Measurements from ENCODE around the gene WDR3.

Gene WDR3

GRCh38 chr1:117929343-117930172 lies at the start of gene WDR3, which contains the start of gene GDAP2:
TSS of gene WDR3 (plus strand) at chr1:117929739. CDS start at chr1:117933320, 3,581 bp downstream.
TSS of gene GDAP2 (minus strand) at chr1:117929621. CDS start at chr1:117920357, 9,264 bp downstream.
- H3K4me1 ChIP-seq (ENCODE audit: control insufficient read depth, insufficient read depth, low read length): peaks cover 13% of the 10 kb centered on the region
- H3K9ac ChIP-seq (ENCODE audit: low read length): peak within 1 kb of the TSS; percentile 75
- H3K9me3 ChIP-seq (ENCODE audit: control insufficient read depth, low read length): no peaks in the 10 kb centered on the region

GRCh38 chr1:117883616-117884015 lies 45.9 kb upstream of the WDR3 start:
- Histone ChIP-seq H3K27me3 (ENCODE audit: control insufficient read depth, insufficient read depth, low read length) (no peaks in the 10 kb centered on the region), H3K4me3 (ENCODE audit: low read length) (no peak overlapping the region), H3K36me3 (ENCODE audit: control insufficient read depth, insufficient read depth, low read length) (peaks cover 5% of the 10 kb centered on the region), H3K9ac (ENCODE audit: low read length) (no peak overlapping the region), H3K4me1 (ENCODE audit: control insufficient read depth, insufficient read depth, low read length) (no peaks in the 10 kb centered on the region), H3K9me3 (ENCODE audit: control insufficient read depth, low read length) (no peaks in the 10 kb centered on the region)

More at GRCh38 chr1:117929343-117930172, at the start of gene WDR3, which contains the start of gene GDAP2:
- Histone ChIP-seq H3K36me3 (ENCODE audit: control insufficient read depth, insufficient read depth, low read length) (no peaks in the 10 kb centered on the region), H3K27me3 (ENCODE audit: control insufficient read depth, insufficient read depth, low read length) (no peaks in the 10 kb centered on the region), H3K4me3 (ENCODE audit: low read length) (peak within 1 kb of the TSS; percentile 91)

- Histone ChIP-seq H3K27me3 (ENCODE audit: control insufficient read depth, insufficient read depth, low read length) (no peaks in the 10 kb centered on the region), H3K4me1 (ENCODE audit: control insufficient read depth, insufficient read depth, low read length) (no peaks in the 10 kb centered on the region), H3K4me3 (ENCODE audit: low read length) (no peak overlapping the region), H3K36me3 (ENCODE audit: control insufficient read depth, insufficient read depth, low read length) (no peaks in the 10 kb centered on the region), H3K9me3 (ENCODE audit: control insufficient read depth, low read length) (no peaks in the 10 kb centered on the region), H3K9ac (ENCODE audit: low read length) (no peak overlapping the region)
Measured at GRCh38 chr1:117886101-117886795, 43.3 kb upstream of the WDR3 start.

GRCh38 chr1:117890452-117890851 lies 39.1 kb upstream of the WDR3 start:
- Histone ChIP-seq H3K4me1 (ENCODE audit: control insufficient read depth, insufficient read depth, low read length) (no peaks in the 10 kb centered on the region), H3K4me3 (ENCODE audit: low read length) (no peak overlapping the region), H3K9me3 (ENCODE audit: control insufficient read depth, low read length) (no peaks in the 10 kb centered on the region), H3K36me3 (ENCODE audit: control insufficient read depth, insufficient read depth, low read length) (no peaks in the 10 kb centered on the region), H3K9ac (ENCODE audit: low read length) (no peak overlapping the region), H3K27me3 (ENCODE audit: control insufficient read depth, insufficient read depth, low read length) (no peaks in the 10 kb centered on the region)

GRCh38 chr1:117892512-117892911 lies 37.0 kb upstream of the WDR3 start:
- H3K9ac ChIP-seq (ENCODE audit: low read length): no peak overlapping the region
- no peaks in the 10 kb centered on the region for H3K4me1 ChIP-seq (ENCODE audit: control insufficient read depth, insufficient read depth, low read length)
- no peak overlapping the region for H3K4me3 ChIP-seq (ENCODE audit: low read length)
- no peaks in the 10 kb centered on the region for H3K9me3 ChIP-seq (ENCODE audit: control insufficient read depth, low read length)
- H3K27me3 ChIP-seq (ENCODE audit: control insufficient read depth, insufficient read depth, low read length): no peaks in the 10 kb centered on the region
- no peaks in the 10 kb centered on the region for H3K36me3 ChIP-seq (ENCODE audit: control insufficient read depth, insufficient read depth, low read length)

GRCh38 chr1:117894078-117894477 lies 35.5 kb upstream of the WDR3 start:
- H3K4me1 ChIP-seq (ENCODE audit: control insufficient read depth, insufficient read depth, low read length): no peaks in the 10 kb centered on the region
- H3K36me3 ChIP-seq (ENCODE audit: control insufficient read depth, insufficient read depth, low read length): no peaks in the 10 kb centered on the region
- H3K9me3 ChIP-seq (ENCODE audit: control insufficient read depth, low read length): no peaks in the 10 kb centered on the region
- no peak overlapping the region for H3K9ac ChIP-seq (ENCODE audit: low read length)
- no peaks in the 10 kb centered on the region for H3K27me3 ChIP-seq (ENCODE audit: control insufficient read depth, insufficient read depth, low read length)
- no peak overlapping the region for H3K4me3 ChIP-seq (ENCODE audit: low read length)

GRCh38 chr1:117895482-117896114 lies 33.9 kb upstream of the WDR3 start:
- no peaks in the 10 kb centered on the region for H3K36me3 ChIP-seq (ENCODE audit: control insufficient read depth, insufficient read depth, low read length)
- H3K9ac ChIP-seq (ENCODE audit: low read length): no peak overlapping the region
- no peaks in the 10 kb centered on the region for H3K9me3 ChIP-seq (ENCODE audit: control insufficient read depth, low read length)
- H3K27me3 ChIP-seq (ENCODE audit: control insufficient read depth, insufficient read depth, low read length): no peaks in the 10 kb centered on the region
- no peaks in the 10 kb centered on the region for H3K4me1 ChIP-seq (ENCODE audit: control insufficient read depth, insufficient read depth, low read length)
- no peak overlapping the region for H3K4me3 ChIP-seq (ENCODE audit: low read length)

- H3K9ac ChIP-seq (ENCODE audit: low read length): no peak overlapping the region
- H3K36me3 ChIP-seq (ENCODE audit: control insufficient read depth, insufficient read depth, low read length): no peaks in the 10 kb centered on the region
- H3K27me3 ChIP-seq (ENCODE audit: control insufficient read depth, insufficient read depth, low read length): no peaks in the 10 kb centered on the region
Measured at GRCh38 chr1:117897551-117897950, 32.0 kb upstream of the WDR3 start.

GRCh38 chr1:117899801-117900200 lies 29.7 kb upstream of the WDR3 start:
- no peaks in the 10 kb centered on the region for H3K27me3 ChIP-seq (ENCODE audit: control insufficient read depth, insufficient read depth, low read length)
- no peak overlapping the region for H3K4me3 ChIP-seq (ENCODE audit: low read length)
- no peaks in the 10 kb centered on the region for H3K9me3 ChIP-seq (ENCODE audit: control insufficient read depth, low read length)
- H3K4me1 ChIP-seq (ENCODE audit: control insufficient read depth, insufficient read depth, low read length): no peaks in the 10 kb centered on the region
- no peaks in the 10 kb centered on the region for H3K36me3 ChIP-seq (ENCODE audit: control insufficient read depth, insufficient read depth, low read length)
- no peak overlapping the region for H3K9ac ChIP-seq (ENCODE audit: low read length)

More at GRCh38 chr1:117897551-117897950, 32.0 kb upstream of the WDR3 start:
- Histone ChIP-seq H3K4me3 (ENCODE audit: low read length) (no peak overlapping the region), H3K4me1 (ENCODE audit: control insufficient read depth, insufficient read depth, low read length) (no peaks in the 10 kb centered on the region), H3K9me3 (ENCODE audit: control insufficient read depth, low read length) (no peaks in the 10 kb centered on the region)

GRCh38 chr1:117902944-117903343 lies 26.6 kb upstream of the WDR3 start:
- Histone ChIP-seq H3K4me1 (ENCODE audit: control insufficient read depth, insufficient read depth, low read length) (no peaks in the 10 kb centered on the region), H3K27me3 (ENCODE audit: control insufficient read depth, insufficient read depth, low read length) (no peaks in the 10 kb centered on the region), H3K36me3 (ENCODE audit: control insufficient read depth, insufficient read depth, low read length) (no peaks in the 10 kb centered on the region), H3K9ac (ENCODE audit: low read length) (no peak overlapping the region), H3K4me3 (ENCODE audit: low read length) (no peak overlapping the region), H3K9me3 (ENCODE audit: control insufficient read depth, low read length) (no peaks in the 10 kb centered on the region)

GRCh38 chr1:117904485-117904884 lies 25.1 kb upstream of the WDR3 start:
- Histone ChIP-seq H3K27me3 (ENCODE audit: control insufficient read depth, insufficient read depth, low read length) (no peaks in the 10 kb centered on the region), H3K4me1 (ENCODE audit: control insufficient read depth, insufficient read depth, low read length) (no peaks in the 10 kb centered on the region), H3K9me3 (ENCODE audit: control insufficient read depth, low read length) (no peaks in the 10 kb centered on the region), H3K4me3 (ENCODE audit: low read length) (no peak overlapping the region), H3K36me3 (ENCODE audit: control insufficient read depth, insufficient read depth, low read length) (no peaks in the 10 kb centered on the region), H3K9ac (ENCODE audit: low read length) (no peak overlapping the region)

GRCh38 chr1:117905019-117905418 lies 24.5 kb upstream of the WDR3 start:
- H3K27me3 ChIP-seq (ENCODE audit: control insufficient read depth, insufficient read depth, low read length): no peaks in the 10 kb centered on the region
- H3K9ac ChIP-seq (ENCODE audit: low read length): no peak overlapping the region
- H3K9me3 ChIP-seq (ENCODE audit: control insufficient read depth, low read length): no peaks in the 10 kb centered on the region
- no peaks in the 10 kb centered on the region for H3K36me3 ChIP-seq (ENCODE audit: control insufficient read depth, insufficient read depth, low read length)
- no peak overlapping the region for H3K4me3 ChIP-seq (ENCODE audit: low read length)
- H3K4me1 ChIP-seq (ENCODE audit: control insufficient read depth, insufficient read depth, low read length): no peaks in the 10 kb centered on the region

Measured in mucosa of stomach (tissue), 1 donor.